Measurements from ENCODE around the gene TRIO. TPM values are rescaled to one million over a fixed set of nuclear protein-coding genes. Genes with fewer than 3 reads are reported as not detected.

TRIO gene
- total RNA-seq, 3 donors from 2014 or later, result 4.6 to 6.6 (median 5.7) TPM

DNA sequence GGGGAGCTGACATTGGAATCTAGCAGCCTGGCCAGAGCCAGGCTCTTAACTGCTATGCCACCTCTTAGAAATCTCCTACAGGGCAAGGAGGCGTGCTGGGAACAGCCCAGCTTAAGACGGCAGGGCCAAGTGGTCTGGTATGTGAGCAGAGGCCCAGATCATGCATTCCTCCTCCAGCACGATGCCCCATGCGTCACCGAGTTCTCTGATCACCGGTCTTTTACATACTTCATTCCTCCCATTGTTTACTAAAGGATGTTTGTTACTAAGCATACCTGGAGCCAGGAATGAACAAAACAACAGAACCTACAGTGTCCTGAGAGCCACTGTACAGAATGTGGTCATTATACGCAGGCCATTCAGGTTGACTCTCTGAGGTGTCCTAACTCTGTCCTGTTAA lies 73.8 kb downstream of the TRIO start:
- H3K27me3 Mint-ChIP-seq (ENCODE audit: low read depth), result peaks cover 13% of the 10 kb centered on the region
- no peak overlapping the region for H3K4me3 Mint-ChIP-seq
- ATAC-seq (no peak), DNase-seq (no peak)
- H3K4me1 Mint-ChIP-seq (ENCODE audit: low read depth), result peaks cover 3% of the 10 kb centered on the region
- no peaks in the 10 kb centered on the region for H3K36me3 Mint-ChIP-seq (ENCODE audit: insufficient read depth)
- H3K9me3 Mint-ChIP-seq, result peaks cover 3% of the 10 kb centered on the region

DNA sequence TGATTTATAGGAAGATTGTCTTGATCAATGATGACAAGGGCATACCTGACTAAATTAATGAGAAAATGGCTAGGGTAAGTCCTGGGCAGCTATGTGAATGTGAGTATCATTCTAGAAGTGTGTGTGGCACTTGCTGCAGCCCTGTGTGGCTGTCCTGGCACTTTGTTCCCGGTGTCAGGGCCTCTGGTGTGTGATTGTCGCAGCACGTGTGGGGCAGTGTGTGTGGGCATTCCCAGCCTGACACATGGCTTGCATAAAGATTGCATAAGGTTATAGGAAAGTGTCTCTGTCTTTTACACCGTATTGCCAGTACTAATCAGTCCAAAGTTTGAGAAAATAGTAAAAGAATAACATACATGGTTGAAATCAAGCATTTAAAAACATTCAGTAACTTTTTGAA lies 74.4 kb downstream of the TRIO start:
- DNase-seq (no peak), ATAC-seq (no peak)
- Mint-ChIP-seq H3K36me3 (ENCODE audit: insufficient read depth) (no peaks in the 10 kb centered on the region), H3K27me3 (ENCODE audit: low read depth) (peaks cover 13% of the 10 kb centered on the region), H3K4me1 (ENCODE audit: low read depth) (peaks cover 3% of the 10 kb centered on the region), H3K9me3 (peaks cover 3% of the 10 kb centered on the region), H3K4me3 (no peak overlapping the region)

DNA sequence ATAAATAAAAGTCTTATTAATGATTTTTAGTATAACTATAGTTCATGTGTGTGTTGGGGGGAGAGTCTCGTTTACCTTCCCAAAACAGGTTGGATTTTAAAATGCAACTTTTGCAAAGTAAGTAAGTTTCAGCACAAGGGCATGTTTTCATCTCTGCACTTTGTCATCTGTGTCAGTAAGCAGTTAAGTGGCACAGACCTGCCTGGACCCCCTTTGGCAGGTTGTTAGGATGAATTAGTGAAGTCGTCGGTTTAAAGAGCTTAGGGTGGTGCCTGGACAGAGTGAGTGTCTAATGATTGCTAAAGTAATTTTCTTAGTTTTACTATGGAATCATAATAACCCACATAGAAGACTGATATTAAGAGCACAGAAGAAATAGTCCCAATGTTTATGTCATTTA lies 74.9 kb downstream of the TRIO start:
- DNase-seq, result no peak
- no peaks in the 10 kb centered on the region for H3K36me3 Mint-ChIP-seq (ENCODE audit: insufficient read depth)
- H3K27me3 Mint-ChIP-seq (ENCODE audit: low read depth), result peaks cover 17% of the 10 kb centered on the region
- H3K9me3 Mint-ChIP-seq, result peaks cover 3% of the 10 kb centered on the region
- no peak for ATAC-seq
- peaks cover 5% of the 10 kb centered on the region for H3K4me1 Mint-ChIP-seq (ENCODE audit: low read depth)
- H3K4me3 Mint-ChIP-seq, result no peak overlapping the region

DNA sequence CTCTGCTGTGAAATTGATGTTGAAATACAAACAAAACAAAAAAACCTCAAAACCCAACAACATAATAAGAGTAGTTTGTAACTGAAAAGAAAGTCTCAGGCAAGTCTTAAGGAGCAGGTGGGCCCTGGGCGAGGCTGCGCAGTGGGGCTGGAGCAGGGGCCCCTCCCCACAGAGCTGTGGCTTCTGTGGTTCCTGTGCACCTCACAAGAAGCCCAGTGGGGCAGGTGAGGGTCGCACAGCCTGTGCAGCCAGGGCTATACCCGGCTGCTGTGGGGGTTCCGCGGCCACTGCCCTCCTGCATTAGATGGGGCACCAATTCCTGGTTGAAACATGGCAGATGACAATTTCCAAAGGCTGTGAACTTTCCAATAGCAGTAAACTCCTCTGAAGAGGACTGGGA lies 75.3 kb downstream of the TRIO start:
- Mint-ChIP-seq H3K9me3 (peaks cover 3% of the 10 kb centered on the region), H3K4me3 (no peak overlapping the region), H3K27me3 (ENCODE audit: low read depth) (peaks cover 20% of the 10 kb centered on the region), H3K36me3 (ENCODE audit: insufficient read depth) (no peaks in the 10 kb centered on the region), H3K4me1 (ENCODE audit: low read depth) (peaks cover 9% of the 10 kb centered on the region)
- DNase-seq, result no peak
- ATAC-seq, result no peak

DNA sequence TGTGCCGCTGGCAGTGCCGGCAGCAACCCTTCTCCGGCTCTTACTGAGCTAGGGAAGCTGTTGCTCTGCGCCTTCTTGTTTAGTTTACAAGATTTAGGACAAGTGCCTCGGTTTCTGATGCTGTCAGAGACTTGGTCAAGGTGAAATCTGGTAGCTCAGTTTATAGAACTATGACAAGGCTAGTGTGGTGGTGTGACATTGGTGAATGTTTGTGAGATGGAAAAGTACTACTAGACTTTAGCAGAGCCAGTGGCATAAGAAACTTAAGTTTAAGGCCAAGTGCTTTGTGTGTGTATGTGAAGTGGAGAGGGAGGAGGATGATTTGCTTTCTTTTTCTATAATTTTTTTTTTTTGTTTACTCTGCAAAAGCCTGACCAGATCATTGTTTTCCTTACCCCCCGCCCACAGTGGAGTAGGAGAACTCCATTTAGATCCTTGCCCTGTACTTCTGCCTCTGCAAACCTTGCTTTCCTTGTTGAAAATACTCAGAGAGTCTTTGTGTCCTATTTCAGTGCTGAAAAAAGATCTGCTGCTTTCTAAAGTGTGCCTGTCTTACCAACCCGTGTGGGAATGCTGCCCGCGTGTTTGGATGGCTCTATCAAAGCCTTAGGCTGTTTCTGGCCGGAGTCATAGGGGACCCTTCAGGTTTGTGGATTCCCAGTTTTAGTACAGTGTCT lies 75.9 kb downstream of the TRIO start:
- DNase-seq (no peak), ATAC-seq (no peak)
- peaks cover 20% of the 10 kb centered on the region for H3K27me3 Mint-ChIP-seq (ENCODE audit: low read depth)
- no peak overlapping the region for H3K4me3 Mint-ChIP-seq
- H3K36me3 Mint-ChIP-seq (ENCODE audit: insufficient read depth), result no peaks in the 10 kb centered on the region
- H3K9me3 Mint-ChIP-seq, result peaks cover 3% of the 10 kb centered on the region
- peaks cover 7% of the 10 kb centered on the region for H3K4me1 Mint-ChIP-seq (ENCODE audit: low read depth)

DNA sequence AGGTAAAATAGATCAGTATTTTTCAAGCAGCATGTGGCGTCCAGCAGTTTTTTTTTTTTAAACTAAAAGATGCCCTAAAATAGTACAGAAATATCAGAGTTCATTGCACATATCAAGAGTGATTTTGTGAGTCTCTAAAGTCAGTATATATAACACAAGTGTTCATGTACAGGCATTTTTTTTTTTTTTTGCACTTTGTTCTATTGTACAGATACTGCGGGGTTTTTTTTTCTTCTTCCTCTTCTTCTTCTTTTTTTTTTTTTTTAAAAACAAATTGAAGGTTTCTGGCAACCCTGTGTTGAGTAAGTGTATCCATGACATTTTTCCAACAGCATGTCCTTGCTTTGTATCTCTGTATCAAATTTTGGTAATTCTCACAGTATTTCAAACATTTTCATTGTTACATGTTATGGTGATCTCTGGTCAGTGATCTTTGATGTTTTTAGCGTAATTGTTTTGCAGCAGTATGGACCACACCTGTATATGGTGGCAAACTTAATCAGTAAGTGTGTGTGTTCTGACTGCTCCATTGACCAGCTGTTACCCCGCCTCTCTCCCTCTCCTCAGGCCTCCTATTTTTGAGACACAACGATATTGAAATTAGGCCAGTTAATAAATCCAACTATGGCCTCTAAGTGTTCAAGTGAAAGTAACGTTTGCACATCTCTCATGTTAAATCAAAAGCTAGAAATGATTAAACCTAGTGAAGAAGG lies 76.8 kb downstream of the TRIO start:
- H3K36me3 Mint-ChIP-seq (ENCODE audit: insufficient read depth), result no peaks in the 10 kb centered on the region
- H3K4me3 Mint-ChIP-seq, result no peak overlapping the region
- peaks cover 3% of the 10 kb centered on the region for H3K9me3 Mint-ChIP-seq
- ATAC-seq (no peak), DNase-seq (no peak)
- peaks cover 7% of the 10 kb centered on the region for H3K4me1 Mint-ChIP-seq (ENCODE audit: low read depth)
- H3K27me3 Mint-ChIP-seq (ENCODE audit: low read depth), result peaks cover 22% of the 10 kb centered on the region

DNA sequence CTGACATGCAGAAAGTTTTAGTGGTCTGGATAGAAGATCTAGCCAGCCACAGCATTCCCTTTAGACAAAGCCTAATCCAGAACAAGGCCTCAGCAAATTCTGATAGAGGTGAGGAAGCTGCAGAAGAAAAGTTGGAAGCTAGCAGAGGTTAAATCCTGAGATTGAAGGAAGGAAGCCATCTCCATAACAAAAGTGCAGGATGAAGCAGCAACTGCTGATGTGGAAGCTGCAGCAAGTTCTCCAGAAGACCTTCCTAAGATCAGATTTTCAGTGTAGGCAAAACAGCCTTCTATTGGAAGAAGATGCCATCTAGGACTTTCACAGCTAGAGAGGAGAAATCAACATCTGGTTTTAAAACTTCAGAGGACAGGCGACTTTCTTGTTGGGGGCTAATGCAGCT lies 77.5 kb downstream of the TRIO start:
- Mint-ChIP-seq H3K9me3 (peaks cover 3% of the 10 kb centered on the region), H3K27me3 (ENCODE audit: low read depth) (peaks cover 20% of the 10 kb centered on the region), H3K4me1 (ENCODE audit: low read depth) (peaks cover 7% of the 10 kb centered on the region)

DNA sequence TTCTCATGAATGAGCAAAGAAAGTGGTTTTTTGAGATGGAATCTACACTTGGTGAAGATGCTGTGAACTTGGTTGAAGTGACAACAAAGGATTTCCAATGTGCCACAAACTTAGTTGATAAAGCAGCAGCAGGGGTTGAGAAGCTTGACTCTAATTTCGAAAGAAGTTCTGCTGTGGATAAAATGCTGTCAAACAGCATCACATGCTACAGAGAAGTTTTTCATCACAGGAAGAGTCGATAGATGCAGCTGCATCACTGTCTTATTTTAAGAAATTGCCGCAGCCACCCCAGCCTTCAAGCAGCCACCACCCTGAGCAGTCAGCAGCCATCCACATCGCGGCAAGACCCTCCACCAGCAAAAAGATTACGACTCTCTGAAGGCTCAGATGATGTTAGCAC lies 78.6 kb downstream of the TRIO start:
- Mint-ChIP-seq H3K27me3 (ENCODE audit: low read depth) (peaks cover 20% of the 10 kb centered on the region), H3K4me1 (ENCODE audit: low read depth) (peaks cover 7% of the 10 kb centered on the region), H3K9me3 (peaks cover 3% of the 10 kb centered on the region), H3K4me3 (no peak overlapping the region), H3K36me3 (ENCODE audit: insufficient read depth) (no peaks in the 10 kb centered on the region)
- DNase-seq (no peak), ATAC-seq (no peak)

More for the DNA sequence above, 77.5 kb downstream of the TRIO start:
- no peak for ATAC-seq
- Mint-ChIP-seq H3K36me3 (ENCODE audit: insufficient read depth) (no peaks in the 10 kb centered on the region), H3K4me3 (no peak overlapping the region)
- no peak for DNase-seq

DNA sequence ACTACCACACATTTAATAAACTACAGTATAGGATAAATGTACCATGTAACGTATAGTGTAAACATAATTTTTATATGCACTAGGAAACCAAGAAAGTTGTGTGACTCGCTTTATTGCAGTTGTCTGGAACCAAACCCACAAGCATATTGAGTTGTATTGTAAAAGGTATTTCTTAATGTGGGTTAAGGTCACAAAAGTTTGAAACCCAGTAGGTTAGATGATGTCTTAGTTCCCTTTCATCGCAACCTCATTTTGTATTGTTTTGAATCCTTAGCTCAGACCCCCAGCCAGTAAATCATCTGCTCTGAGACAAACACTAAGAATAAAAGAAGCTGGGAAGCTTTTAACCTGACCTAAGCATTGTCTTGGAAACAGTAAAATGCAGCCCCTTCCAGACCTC lies 79.1 kb downstream of the TRIO start:
- peaks cover 7% of the 10 kb centered on the region for H3K4me1 Mint-ChIP-seq (ENCODE audit: low read depth)

DNA sequence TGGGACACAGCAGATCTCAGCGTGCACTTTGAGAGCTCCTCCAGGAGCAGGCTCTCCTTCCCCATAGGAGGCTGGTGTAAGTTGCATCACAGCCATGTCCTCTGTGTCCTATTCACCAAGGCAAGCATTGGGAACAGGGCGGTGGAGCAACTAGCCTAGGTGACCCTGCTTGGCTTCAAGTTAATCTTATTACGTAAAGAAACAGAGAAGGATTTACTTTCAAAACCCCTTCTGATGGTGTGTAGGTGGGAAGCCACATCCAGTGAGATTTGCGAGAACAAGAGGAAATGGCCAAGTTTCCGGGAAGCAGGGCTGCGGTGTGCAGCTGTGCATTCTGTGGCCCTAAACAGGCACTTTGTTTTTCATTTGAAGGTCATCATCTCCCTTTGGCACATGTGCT lies 80.2 kb downstream of the TRIO start:
- DNase-seq (no peak), ATAC-seq (no peak)
- H3K27me3 Mint-ChIP-seq (ENCODE audit: low read depth), result peaks cover 20% of the 10 kb centered on the region
- no peak overlapping the region for H3K4me3 Mint-ChIP-seq
- peaks cover 7% of the 10 kb centered on the region for H3K4me1 Mint-ChIP-seq (ENCODE audit: low read depth)
- H3K9me3 Mint-ChIP-seq, result peaks cover 3% of the 10 kb centered on the region
- no peaks in the 10 kb centered on the region for H3K36me3 Mint-ChIP-seq (ENCODE audit: insufficient read depth)

More for the DNA sequence above, 79.1 kb downstream of the TRIO start:
- no peak overlapping the region for H3K4me3 Mint-ChIP-seq
- no peak for ATAC-seq
- no peak for DNase-seq
- H3K9me3 Mint-ChIP-seq, result peaks cover 3% of the 10 kb centered on the region
- peaks cover 20% of the 10 kb centered on the region for H3K27me3 Mint-ChIP-seq (ENCODE audit: low read depth)
- no peaks in the 10 kb centered on the region for H3K36me3 Mint-ChIP-seq (ENCODE audit: insufficient read depth)

DNA sequence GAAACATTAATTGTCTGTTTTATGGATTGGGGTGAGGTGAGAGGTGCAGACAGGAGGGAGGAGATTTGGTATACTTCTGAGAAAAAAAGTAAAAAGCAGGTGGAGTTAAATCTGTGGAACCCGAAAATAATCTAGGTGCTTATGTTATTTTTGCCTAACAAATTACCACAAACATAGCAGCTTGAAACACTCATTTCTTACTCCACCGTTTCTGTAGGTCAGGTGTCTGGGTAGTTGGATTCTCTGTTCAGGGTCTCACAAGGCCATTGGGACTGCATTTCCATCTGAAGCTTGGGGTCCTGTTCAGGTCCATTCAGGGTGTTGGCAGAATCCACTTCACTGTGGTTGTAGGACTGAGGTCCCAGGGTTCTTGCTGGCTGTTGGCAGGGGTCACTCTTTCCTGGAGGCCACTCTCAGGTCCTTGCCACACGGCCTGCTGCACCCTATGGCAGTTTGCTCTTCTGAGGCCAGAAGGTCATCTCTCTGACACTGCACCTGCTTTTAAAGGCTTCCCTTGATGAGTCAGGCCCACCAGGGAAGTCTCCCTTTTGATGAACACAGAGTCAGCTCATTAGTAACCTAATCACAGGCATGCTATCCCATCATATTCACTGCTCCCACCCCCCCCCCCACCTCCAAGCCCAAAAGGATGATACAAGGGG lies 82.2 kb downstream of the TRIO start:
- H3K9me3 Mint-ChIP-seq, result peaks cover 3% of the 10 kb centered on the region
- no peak for DNase-seq
- peaks cover 20% of the 10 kb centered on the region for H3K27me3 Mint-ChIP-seq (ENCODE audit: low read depth)
- H3K4me3 Mint-ChIP-seq, result no peak overlapping the region
- no peaks in the 10 kb centered on the region for H3K36me3 Mint-ChIP-seq (ENCODE audit: insufficient read depth)
- ATAC-seq, result no peak
- peaks cover 7% of the 10 kb centered on the region for H3K4me1 Mint-ChIP-seq (ENCODE audit: low read depth)

DNA sequence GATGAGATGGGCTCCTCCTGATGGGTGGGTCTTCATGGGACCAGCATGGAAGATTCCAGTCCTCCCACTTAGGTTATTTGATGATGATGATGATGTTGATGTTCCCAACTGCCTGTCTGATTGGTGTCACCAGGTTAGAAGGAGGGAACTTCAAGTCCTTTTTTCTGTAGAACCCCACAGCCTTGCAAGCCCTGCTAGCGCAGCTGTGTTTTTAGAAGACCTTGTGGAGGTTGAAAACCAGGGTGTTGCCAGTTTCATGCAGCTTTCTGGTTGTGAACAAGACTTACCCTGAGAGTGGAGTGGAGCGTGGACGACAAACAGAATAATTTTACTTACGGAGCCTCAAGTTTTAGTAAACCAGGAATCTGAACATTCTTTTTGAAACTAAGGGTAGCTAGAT lies 83.0 kb downstream of the TRIO start:
- Mint-ChIP-seq H3K36me3 (ENCODE audit: insufficient read depth) (no peaks in the 10 kb centered on the region), H3K9me3 (peaks cover 3% of the 10 kb centered on the region), H3K4me1 (ENCODE audit: low read depth) (peaks cover 7% of the 10 kb centered on the region), H3K27me3 (ENCODE audit: low read depth) (peaks cover 18% of the 10 kb centered on the region), H3K4me3 (no peak overlapping the region)
- DNase-seq (no peak), ATAC-seq (no peak)

DNA sequence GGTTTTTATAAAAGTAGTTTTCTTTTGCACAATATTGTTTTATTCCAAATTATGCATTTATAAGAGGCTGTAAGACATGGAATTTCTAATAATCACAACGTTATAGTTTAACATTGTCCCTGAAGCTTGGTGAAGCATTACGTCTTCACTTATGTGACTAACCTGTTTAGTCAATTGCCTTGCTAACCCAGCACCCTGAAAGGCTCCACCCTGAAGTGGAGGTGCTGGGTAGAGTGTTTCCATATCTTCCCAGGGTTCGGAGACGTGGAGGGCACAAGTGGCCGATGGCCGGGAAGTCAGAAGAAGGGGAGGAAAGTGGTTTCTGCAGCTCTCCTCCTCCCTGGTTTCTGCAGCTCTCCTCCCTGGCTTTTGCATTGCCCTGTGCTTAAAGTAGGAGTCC lies 83.4 kb downstream of the TRIO start:
- DNase-seq (no peak), ATAC-seq (no peak)
- H3K27me3 Mint-ChIP-seq (ENCODE audit: low read depth), result peaks cover 18% of the 10 kb centered on the region
- peaks cover 5% of the 10 kb centered on the region for H3K4me1 Mint-ChIP-seq (ENCODE audit: low read depth)
- H3K36me3 Mint-ChIP-seq (ENCODE audit: insufficient read depth), result no peaks in the 10 kb centered on the region
- H3K4me3 Mint-ChIP-seq, result no peak overlapping the region
- H3K9me3 Mint-ChIP-seq, result no peaks in the 10 kb centered on the region

DNA sequence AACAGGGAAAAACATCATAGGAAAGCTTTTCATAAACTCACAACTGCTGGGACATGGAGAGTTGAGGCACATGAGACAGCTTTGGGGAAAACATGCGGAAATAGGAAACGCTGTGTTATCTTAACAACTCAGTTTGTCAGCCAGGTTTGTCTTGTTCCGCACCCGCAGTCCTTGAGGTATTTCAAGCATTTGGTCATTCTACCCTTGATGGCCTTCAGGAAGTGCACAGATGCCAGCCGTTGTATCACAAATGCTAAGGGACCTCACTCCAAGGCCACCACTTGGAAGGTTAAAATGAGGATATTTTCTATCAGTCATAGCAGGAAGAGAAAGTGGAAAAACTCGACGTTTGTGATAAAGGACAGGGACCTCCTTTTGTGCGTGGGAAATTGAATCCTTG lies 83.8 kb downstream of the TRIO start:
- no peak overlapping the region for H3K4me3 Mint-ChIP-seq
- no peaks in the 10 kb centered on the region for H3K36me3 Mint-ChIP-seq (ENCODE audit: insufficient read depth)
- H3K27me3 Mint-ChIP-seq (ENCODE audit: low read depth), result peaks cover 15% of the 10 kb centered on the region
- DNase-seq, result no peak
- ATAC-seq, result no peak
- no peaks in the 10 kb centered on the region for H3K9me3 Mint-ChIP-seq
- H3K4me1 Mint-ChIP-seq (ENCODE audit: low read depth), result peaks cover 5% of the 10 kb centered on the region

DNA sequence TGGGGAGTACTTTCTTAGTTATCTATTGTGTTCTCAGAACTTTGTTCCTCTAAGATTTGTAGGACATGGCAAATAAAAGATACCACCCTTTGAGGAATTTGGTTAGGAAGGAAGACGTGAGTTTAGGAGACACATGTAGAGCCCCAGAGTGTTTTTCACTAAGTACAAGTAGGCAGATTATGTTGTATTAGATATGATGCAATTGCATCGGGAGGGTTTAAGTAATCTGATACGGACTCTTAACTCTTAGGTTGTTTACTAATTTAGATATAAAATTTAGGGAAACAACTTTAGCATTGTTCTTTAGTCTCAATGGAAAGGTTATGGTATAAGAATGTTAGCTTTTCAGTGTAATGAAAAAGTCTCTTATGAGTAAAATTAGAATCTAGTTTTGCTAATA lies 84.4 kb downstream of the TRIO start:
- no peak overlapping the region for H3K4me3 Mint-ChIP-seq
- no peaks in the 10 kb centered on the region for H3K36me3 Mint-ChIP-seq (ENCODE audit: insufficient read depth)
- DNase-seq (no peak), ATAC-seq (no peak)
- peaks cover 15% of the 10 kb centered on the region for H3K27me3 Mint-ChIP-seq (ENCODE audit: low read depth)
- H3K9me3 Mint-ChIP-seq, result no peaks in the 10 kb centered on the region
- H3K4me1 Mint-ChIP-seq (ENCODE audit: low read depth), result peaks cover 5% of the 10 kb centered on the region

Measured in activated T-cell treated with anti-CD3 and anti-CD28 coated beads, Interleukin-2, amount 50 U/mL, for 4 hours (primary cell).